ENCODE data around the gene COX8C. TPM values are rescaled to one million over a fixed set of nuclear protein-coding genes. Genes with fewer than 3 reads are reported as not detected.

Gene COX8C
- total and polyA plus RNA-seq, 2 experiments from 2014 or later, result 0.73 TPM; not detected in 1

DNA sequence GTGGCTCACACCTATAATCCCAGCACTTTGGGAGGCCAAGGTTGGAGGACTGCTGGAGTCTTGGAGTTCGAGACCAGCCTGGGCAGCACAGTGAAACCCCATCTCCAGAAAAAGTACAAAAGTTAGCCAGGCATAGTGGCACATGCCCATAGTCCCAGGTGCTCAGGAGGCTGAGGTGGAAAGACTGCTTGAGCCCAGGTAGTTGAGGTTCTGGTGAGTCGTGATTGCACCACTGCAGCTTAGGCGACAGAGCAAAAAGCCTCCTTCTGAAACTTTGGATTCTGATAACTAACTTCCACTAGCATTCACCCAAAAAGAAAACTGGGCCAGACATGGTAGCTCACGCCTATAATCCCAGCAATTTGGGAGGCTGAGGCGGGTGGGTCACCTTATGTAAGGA lies 20.8 kb upstream of the COX8C start:
- no peaks in the 10 kb centered on the region; the same call in 2 of the 3 replicates for H3K36me3 Mint-ChIP-seq (ENCODE audit: low read depth)
- Histone ChIP-seq H3K4me1 (ENCODE audit: insufficient read depth) (peaks cover 13% of the 10 kb centered on the region; the same call in 1 of the 2 replicates), H3K79me2 (replicated peaks; ENCODE audit: insufficient read depth) (peaks cover 100% of the 10 kb centered on the region), H3K27ac (ENCODE audit: low read depth) (no peak overlapping the region), H3K27me3 (ENCODE audit: insufficient read depth) (no peaks in the 10 kb centered on the region), H2AFZ (no peak overlapping the region), H3K9me2 (ENCODE audit: insufficient read depth) (no peaks in the 10 kb centered on the region), H4K20me1 (replicated peaks; ENCODE audit: insufficient read depth) (peaks cover 39% of the 10 kb centered on the region), H3K36me3 (ENCODE audit: insufficient read depth) (no peaks in the 10 kb centered on the region; the same call in 1 of the 2 replicates), H3K4me2 (no peak overlapping the region), H3K4me3 (no peak overlapping the region), H3F3A (replicated peaks; ENCODE audit: low read depth) (no peaks in the 10 kb centered on the region)
- ATAC-seq, result no peak
- H3K4me3 Mint-ChIP-seq, result no peak overlapping the region
- H3K27ac Mint-ChIP-seq, result no peak overlapping the region
- H3K27me3 Mint-ChIP-seq (ENCODE audit: insufficient read depth, low read depth, poor library complexity), result no peaks in the 10 kb centered on the region
- no peaks in the 10 kb centered on the region for H3K9me3 Mint-ChIP-seq
- no peak for DNase-seq (ENCODE audit: low spot score)
- H3K4me1 Mint-ChIP-seq, result peaks cover 15% of the 10 kb centered on the region
- TF ChIP-seq JUNB (IDR thresholded peaks at IDR 0.05; ENCODE audit: unreplicated experiment), result no peak
- TF ChIP-seq EZH2phosphoT487 (IDR thresholded peaks at IDR 0.05; ENCODE audit: unreplicated experiment), result no peak
- TF ChIP-seq, protein P1, sequence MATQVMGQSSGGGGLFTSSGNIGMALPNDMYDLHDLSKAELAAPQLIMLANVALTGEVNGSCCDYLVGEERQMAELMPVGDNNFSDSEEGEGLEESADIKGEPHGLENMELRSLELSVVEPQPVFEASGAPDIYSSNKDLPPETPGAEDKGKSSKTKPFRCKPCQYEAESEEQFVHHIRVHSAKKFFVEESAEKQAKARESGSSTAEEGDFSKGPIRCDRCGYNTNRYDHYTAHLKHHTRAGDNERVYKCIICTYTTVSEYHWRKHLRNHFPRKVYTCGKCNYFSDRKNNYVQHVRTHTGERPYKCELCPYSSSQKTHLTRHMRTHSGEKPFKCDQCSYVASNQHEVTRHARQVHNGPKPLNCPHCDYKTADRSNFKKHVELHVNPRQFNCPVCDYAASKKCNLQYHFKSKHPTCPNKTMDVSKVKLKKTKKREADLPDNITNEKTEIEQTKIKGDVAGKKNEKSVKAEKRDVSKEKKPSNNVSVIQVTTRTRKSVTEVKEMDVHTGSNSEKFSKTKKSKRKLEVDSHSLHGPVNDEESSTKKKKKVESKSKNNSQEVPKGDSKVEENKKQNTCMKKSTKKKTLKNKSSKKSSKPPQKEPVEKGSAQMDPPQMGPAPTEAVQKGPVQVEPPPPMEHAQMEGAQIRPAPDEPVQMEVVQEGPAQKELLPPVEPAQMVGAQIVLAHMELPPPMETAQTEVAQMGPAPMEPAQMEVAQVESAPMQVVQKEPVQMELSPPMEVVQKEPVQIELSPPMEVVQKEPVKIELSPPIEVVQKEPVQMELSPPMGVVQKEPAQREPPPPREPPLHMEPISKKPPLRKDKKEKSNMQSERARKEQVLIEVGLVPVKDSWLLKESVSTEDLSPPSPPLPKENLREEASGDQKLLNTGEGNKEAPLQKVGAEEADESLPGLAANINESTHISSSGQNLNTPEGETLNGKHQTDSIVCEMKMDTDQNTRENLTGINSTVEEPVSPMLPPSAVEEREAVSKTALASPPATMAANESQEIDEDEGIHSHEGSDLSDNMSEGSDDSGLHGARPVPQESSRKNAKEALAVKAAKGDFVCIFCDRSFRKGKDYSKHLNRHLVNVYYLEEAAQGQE (IDR thresholded peaks at IDR 0.05; ENCODE audit: unreplicated experiment), result no peak
- TF ChIP-seq POLR2AphosphoS5 (IDR thresholded peaks at IDR 0.05; ENCODE audit: low read depth), result no peak
- TF ChIP-seq, protein P2, sequence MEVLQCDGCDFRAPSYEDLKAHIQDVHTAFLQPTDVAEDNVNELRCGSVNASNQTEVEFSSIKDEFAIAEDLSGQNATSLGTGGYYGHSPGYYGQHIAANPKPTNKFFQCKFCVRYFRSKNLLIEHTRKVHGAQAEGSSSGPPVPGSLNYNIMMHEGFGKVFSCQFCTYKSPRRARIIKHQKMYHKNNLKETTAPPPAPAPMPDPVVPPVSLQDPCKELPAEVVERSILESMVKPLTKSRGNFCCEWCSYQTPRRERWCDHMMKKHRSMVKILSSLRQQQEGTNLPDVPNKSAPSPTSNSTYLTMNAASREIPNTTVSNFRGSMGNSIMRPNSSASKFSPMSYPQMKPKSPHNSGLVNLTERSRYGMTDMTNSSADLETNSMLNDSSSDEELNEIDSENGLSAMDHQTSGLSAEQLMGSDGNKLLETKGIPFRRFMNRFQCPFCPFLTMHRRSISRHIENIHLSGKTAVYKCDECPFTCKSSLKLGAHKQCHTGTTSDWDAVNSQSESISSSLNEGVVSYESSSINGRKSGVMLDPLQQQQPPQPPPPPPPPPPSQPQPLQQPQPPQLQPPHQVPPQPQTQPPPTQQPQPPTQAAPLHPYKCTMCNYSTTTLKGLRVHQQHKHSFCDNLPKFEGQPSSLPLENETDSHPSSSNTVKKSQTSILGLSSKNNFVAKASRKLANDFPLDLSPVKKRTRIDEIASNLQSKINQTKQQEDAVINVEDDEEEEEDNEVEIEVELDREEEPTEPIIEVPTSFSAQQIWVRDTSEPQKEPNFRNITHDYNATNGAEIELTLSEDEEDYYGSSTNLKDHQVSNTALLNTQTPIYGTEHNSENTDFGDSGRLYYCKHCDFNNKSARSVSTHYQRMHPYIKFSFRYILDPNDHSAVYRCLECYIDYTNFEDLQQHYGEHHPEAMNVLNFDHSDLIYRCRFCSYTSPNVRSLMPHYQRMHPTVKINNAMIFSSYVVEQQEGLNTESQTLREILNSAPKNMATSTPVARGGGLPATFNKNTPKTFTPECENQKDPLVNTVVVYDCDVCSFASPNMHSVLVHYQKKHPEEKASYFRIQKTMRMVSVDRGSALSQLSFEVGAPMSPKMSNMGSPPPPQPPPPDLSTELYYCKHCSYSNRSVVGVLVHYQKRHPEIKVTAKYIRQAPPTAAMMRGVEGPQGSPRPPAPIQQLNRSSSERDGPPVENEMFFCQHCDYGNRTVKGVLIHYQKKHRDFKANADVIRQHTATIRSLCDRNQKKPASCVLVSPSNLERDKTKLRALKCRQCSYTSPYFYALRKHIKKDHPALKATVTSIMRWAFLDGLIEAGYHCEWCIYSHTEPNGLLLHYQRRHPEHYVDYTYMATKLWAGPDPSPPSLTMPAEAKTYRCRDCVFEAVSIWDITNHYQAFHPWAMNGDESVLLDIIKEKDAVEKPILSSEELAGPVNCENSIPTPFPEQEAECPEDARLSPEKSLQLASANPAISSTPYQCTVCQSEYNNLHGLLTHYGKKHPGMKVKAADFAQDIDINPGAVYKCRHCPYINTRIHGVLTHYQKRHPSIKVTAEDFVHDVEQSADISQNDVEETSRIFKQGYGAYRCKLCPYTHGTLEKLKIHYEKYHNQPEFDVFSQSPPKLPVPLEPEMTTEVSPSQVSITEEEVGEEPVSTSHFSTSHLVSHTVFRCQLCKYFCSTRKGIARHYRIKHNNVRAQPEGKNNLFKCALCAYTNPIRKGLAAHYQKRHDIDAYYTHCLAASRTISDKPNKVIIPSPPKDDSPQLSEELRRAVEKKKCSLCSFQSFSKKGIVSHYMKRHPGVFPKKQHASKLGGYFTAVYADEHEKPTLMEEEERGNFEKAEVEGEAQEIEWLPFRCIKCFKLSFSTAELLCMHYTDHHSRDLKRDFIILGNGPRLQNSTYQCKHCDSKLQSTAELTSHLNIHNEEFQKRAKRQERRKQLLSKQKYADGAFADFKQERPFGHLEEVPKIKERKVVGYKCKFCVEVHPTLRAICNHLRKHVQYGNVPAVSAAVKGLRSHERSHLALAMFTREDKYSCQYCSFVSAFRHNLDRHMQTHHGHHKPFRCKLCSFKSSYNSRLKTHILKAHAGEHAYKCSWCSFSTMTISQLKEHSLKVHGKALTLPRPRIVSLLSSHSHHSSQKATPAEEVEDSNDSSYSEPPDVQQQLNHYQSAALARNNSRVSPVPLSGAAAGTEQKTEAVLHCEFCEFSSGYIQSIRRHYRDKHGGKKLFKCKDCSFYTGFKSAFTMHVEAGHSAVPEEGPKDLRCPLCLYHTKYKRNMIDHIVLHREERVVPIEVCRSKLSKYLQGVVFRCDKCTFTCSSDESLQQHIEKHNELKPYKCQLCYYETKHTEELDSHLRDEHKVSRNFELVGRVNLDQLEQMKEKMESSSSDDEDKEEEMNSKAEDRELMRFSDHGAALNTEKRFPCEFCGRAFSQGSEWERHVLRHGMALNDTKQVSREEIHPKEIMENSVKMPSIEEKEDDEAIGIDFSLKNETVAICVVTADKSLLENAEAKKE (CRISPR knock-in tag; IDR thresholded peaks at IDR 0.05), result no peak
- TF ChIP-seq, protein P3, sequence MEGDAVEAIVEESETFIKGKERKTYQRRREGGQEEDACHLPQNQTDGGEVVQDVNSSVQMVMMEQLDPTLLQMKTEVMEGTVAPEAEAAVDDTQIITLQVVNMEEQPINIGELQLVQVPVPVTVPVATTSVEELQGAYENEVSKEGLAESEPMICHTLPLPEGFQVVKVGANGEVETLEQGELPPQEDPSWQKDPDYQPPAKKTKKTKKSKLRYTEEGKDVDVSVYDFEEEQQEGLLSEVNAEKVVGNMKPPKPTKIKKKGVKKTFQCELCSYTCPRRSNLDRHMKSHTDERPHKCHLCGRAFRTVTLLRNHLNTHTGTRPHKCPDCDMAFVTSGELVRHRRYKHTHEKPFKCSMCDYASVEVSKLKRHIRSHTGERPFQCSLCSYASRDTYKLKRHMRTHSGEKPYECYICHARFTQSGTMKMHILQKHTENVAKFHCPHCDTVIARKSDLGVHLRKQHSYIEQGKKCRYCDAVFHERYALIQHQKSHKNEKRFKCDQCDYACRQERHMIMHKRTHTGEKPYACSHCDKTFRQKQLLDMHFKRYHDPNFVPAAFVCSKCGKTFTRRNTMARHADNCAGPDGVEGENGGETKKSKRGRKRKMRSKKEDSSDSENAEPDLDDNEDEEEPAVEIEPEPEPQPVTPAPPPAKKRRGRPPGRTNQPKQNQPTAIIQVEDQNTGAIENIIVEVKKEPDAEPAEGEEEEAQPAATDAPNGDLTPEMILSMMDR (conservative IDR thresholded peaks at IDR 0.05; ENCODE audit: low read depth in 2 of 2), result no peak
- no peak for TF ChIP-seq EZH2 (IDR thresholded peaks at IDR 0.05; ENCODE audit: low read depth, unreplicated experiment)
- TF ChIP-seq NANOG (IDR thresholded peaks at IDR 0.05; ENCODE audit: borderline replicate concordance), result no peak
- no peak for TF ChIP-seq ZNF114 (CRISPR knock-in tag; IDR thresholded peaks at IDR 0.05)
- TF ChIP-seq, protein P4, sequence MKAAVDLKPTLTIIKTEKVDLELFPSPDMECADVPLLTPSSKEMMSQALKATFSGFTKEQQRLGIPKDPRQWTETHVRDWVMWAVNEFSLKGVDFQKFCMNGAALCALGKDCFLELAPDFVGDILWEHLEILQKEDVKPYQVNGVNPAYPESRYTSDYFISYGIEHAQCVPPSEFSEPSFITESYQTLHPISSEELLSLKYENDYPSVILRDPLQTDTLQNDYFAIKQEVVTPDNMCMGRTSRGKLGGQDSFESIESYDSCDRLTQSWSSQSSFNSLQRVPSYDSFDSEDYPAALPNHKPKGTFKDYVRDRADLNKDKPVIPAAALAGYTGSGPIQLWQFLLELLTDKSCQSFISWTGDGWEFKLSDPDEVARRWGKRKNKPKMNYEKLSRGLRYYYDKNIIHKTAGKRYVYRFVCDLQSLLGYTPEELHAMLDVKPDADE (IDR thresholded peaks at IDR 0.05), result no peak

Data from GM23338 (cell line).